ENCODE results near the gene ZNF548. TPM values are rescaled to one million over a fixed set of nuclear protein-coding genes. Genes with fewer than 3 reads are reported as not detected.

ZNF548 gene
- total RNA-seq, 1 experiment from 2014 or later: 13.0 TPM

DNA sequence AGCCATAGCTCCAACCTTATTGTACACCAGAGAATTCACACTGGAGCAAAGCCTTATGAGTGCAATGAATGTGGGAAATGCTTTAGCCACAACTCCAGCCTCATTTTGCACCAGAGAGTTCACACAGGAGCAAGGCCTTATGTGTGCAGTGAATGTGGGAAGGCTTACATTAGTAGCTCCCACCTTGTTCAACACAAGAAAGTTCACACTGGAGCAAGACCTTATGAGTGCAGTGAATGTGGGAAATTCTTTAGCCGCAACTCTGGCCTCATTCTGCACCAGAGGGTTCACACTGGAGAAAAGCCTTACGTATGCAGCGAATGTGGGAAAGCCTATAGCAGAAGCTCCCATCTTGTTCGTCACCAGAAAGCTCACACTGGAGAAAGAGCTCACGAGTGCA is 32.2 kb upstream of the ZNF548 start:
- Mint-ChIP-seq H3K27ac (no peak overlapping the region), H3K36me3 (ENCODE audit: insufficient read depth in 1 of 3, low read depth in 3 of 3) (peaks cover 27 to 56% (median 46%) of the 10 kb centered on the region in 3 experiments; a peak in 6 of 7 replicates), H3K4me3 (no peak overlapping the region), H3K27me3 (ENCODE audit: low read depth) (no peaks in the 10 kb centered on the region), H3K9me3 (no peaks in the 10 kb centered on the region), H3K4me1 (peaks cover 1 to 7% of the 10 kb centered on the region in 2 experiments)
- no peak overlapping the region for H2BK5ac ChIP-seq (ENCODE audit: insufficient read length, low read length)
- H3K27me3 ChIP-seq (ENCODE audit: insufficient read depth, low read length): no peaks in the 10 kb centered on the region
- peaks cover 2% of the 10 kb centered on the region; the same call in 1 of the 2 replicates for H3K79me2 ChIP-seq (ENCODE audit: insufficient read depth, low read length)
- TF ChIP-seq, protein P1, sequence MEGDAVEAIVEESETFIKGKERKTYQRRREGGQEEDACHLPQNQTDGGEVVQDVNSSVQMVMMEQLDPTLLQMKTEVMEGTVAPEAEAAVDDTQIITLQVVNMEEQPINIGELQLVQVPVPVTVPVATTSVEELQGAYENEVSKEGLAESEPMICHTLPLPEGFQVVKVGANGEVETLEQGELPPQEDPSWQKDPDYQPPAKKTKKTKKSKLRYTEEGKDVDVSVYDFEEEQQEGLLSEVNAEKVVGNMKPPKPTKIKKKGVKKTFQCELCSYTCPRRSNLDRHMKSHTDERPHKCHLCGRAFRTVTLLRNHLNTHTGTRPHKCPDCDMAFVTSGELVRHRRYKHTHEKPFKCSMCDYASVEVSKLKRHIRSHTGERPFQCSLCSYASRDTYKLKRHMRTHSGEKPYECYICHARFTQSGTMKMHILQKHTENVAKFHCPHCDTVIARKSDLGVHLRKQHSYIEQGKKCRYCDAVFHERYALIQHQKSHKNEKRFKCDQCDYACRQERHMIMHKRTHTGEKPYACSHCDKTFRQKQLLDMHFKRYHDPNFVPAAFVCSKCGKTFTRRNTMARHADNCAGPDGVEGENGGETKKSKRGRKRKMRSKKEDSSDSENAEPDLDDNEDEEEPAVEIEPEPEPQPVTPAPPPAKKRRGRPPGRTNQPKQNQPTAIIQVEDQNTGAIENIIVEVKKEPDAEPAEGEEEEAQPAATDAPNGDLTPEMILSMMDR (conservative IDR thresholded peaks at IDR 0.05): no peak
- H3K79me1 ChIP-seq (ENCODE audit: insufficient read depth, low read depth, low read length, poor library complexity, severe bottlenecking): peaks cover 3% of the 10 kb centered on the region
- H3T11ph ChIP-seq (ENCODE audit: low read length): no peak overlapping the region
- no peak overlapping the region for H2BK120ac ChIP-seq (ENCODE audit: low read depth, low read length, poor library complexity, severe bottlenecking)
- no peak overlapping the region for H4K8ac ChIP-seq (replicated peaks; ENCODE audit: insufficient read length, low read depth, low read length)
- H2BK15ac ChIP-seq (ENCODE audit: low read depth, low read length): no peak overlapping the region
- no peak overlapping the region for H2AK5ac ChIP-seq (ENCODE audit: insufficient read length, low read length)
- H2BK20ac ChIP-seq (ENCODE audit: low read depth, low read length, poor library complexity, severe bottlenecking): no peak overlapping the region
- no peak overlapping the region for H3K27ac ChIP-seq (ENCODE audit: insufficient read length, low read depth, low read length)
- no peak overlapping the region for H3K9ac ChIP-seq (ENCODE audit: extremely low read depth, insufficient read length, low read length)
- H2AFZ ChIP-seq (ENCODE audit: low read length): no peak overlapping the region
- H3K56ac ChIP-seq (ENCODE audit: insufficient read length, low read depth, low read length): no peak overlapping the region
- no peak overlapping the region for H3K14ac ChIP-seq (ENCODE audit: insufficient read depth, low read length)
- no peaks in the 10 kb centered on the region for H3K23me2 ChIP-seq (ENCODE audit: insufficient read length, low read depth, low read length, poor library complexity, severe bottlenecking)
- H4K20me1 ChIP-seq (ENCODE audit: control insufficient read depth, insufficient read depth, insufficient read length): no peaks in the 10 kb centered on the region
- H4K91ac ChIP-seq (ENCODE audit: insufficient read length, low read depth, low read length): no peak overlapping the region
- H3K23ac ChIP-seq (ENCODE audit: insufficient read length, low read depth, low read length): no peak overlapping the region
- no peak for DNase-seq
- no peak overlapping the region for H3K4me2 ChIP-seq (ENCODE audit: insufficient read depth, insufficient read length, low read length)
- WGBS (ENCODE audit: extremely low coverage, insufficient read length, low lambda C conversion rate): no CpG with 5 or more reads among the region's 5 CpGs
- H3K18ac ChIP-seq (ENCODE audit: insufficient read length, low read depth, low read length): no peak overlapping the region
- no peak overlapping the region for H3K4ac ChIP-seq (ENCODE audit: low read depth, low read length)
- no peak overlapping the region for H4K5ac ChIP-seq (ENCODE audit: insufficient read length, low read depth, low read length)
- no peaks in the 10 kb centered on the region for H3K4me1 ChIP-seq (ENCODE audit: insufficient read depth, low read length)
- no peak overlapping the region for H2BK12ac ChIP-seq (ENCODE audit: insufficient read length, low read depth, low read length)
- H3K9me3 ChIP-seq (ENCODE audit: control insufficient read depth, low read depth, low read length): no peaks in the 10 kb centered on the region
